IPS-NIHi11 (cell line): Measurements from ENCODE around the gene ATG4C.

Experiments
- DNase-seq: peaks from one replicate; pipeline ENCODE4 v3.0.0; 2012; ENCODE audit warnings: mixed read lengths, low spot score

ATG4C gene

GRCh38 chr1:62840555-62840954 lies 56.6 kb downstream of the ATG4C start:
- peak; percentile 10 for DNase-seq

DNA sequence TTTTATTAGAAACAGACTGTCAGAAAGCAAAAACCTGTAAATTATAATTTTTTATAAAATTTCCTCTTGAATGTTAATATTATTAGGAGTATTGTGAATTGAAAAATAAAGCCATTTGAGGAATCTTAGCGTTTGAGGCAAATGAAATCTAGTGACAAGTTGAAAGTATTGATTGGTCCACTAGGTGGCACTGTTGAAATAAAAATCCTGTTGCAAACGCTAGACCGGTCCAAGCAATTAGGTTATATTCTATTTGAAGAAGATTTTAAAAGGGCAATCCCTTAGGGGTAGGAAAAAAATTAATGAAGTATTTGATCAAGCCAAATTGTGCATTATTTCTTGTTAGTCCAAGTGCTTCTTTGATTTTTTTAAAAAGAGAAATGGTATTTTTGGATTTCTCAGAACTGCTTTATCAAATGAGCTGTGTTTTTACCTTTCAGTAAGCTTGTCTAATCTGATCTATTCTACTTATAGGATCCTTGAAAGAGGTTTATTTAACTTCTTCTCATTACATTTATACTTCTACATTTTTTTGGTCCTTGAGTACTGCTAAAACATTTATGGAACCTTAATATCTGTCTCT lies 57.7 kb downstream of the ATG4C start:
- peak; percentile 68 for DNase-seq

DNA sequence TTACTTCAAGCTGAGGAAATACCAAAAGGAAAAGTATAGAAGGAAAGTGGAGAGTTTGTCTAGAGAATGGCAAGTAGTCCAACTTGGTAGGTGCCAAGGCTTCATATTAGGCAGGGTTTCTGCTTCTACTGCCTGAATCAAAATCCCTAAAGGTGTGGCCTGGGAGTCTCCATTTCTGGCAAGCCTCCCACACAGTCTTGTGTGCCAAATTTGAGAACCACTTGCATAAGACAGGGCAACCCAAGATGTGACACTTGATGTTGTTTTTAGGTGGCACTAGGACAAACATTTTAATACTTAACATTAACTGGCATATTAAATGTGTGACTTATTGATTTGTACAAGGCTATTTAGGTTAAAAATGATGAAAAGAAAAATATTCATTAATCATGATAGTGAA lies 60.1 kb downstream of the ATG4C start:
- no peak for DNase-seq

DNA sequence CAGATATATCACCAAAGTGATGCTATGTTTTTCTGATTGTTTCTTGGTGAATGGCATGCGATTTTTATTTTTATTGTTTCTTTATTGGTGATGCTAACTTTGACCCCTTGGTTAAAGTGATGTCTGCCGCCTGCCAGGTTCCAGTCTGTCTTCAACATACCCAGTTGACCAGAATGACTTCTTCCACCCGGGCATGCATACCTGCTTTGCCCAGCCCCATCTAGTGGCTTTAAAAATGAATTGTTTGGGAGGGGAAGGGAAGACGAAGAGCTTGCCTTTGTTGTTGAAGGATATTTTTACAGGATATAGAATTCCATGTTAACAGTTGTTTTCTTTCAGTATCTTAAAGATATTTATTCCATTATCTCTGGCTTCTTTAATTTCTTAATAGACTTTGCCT lies 65.1 kb downstream of the ATG4C start:
- peak; percentile 41 for DNase-seq

DNA sequence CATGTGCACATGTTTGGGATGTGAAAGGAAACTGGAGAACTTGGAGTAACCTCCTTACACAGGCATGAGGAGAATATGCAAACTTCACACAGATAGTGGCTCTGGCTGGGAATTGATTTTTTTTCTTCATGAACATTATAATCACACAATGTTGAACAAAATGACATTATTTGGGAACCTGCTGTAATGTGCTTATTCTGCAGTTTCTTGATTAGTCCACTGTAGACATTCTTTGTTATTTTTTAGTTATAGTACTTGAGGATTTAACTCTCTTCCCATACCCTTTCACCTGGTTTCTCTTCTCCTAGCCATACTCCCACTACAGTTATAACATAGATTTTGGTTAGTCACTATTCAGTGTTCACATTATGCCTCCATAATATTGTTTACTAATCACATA lies 68.3 kb downstream of the ATG4C start:
- DNase-seq = no peak

- no peak for DNase-seq
Observed at GRCh38 chr1:62856960-62857359, 73.0 kb downstream of the ATG4C start.

DNA sequence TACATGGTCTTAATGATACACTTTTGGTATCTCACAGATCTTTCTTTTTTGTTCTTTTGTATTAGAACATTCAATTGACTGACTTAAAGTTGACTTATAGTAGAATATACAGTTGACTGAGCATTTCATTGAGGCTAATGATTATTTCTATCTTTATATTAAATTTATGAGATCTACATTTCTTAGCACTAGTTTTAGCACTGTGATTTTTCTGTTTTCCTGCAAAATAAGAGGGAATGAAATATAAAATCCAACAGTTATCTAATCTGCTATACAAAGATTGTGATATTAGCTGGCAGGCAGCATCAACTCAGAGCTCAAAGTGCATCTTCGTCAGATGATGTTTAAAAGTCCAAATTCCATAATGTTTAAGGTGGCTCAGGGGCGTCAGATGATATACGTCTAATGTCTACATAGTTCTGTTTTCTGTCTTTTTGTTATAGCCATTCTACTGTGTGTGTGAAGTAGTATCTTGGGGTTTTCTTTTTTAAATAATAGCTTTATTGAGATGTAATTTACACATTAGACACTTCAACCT lies 85.4 kb downstream of the ATG4C start:
- no peak for DNase-seq

- DNase-seq = no peak
Observed at GRCh38 chr1:62870148-62870547, 86.2 kb downstream of the ATG4C start.

DNA sequence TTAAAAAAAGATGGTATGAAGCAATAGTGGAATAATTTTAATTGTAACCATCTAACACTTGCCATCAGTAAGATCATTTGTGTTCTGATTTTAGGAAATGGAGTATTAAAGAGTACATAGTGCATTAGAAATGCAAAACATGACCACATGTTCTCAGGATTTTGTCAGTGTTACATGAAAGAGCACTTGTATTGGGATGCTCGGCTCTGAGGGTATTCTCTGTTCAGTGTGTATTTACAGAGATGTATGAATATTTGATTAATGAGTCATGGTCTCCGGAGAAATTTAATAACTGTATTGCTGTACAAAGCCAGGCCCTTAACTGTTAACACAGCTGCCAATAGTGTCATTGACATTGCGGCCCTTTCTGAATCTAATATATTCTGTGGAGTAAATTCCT lies 91.7 kb downstream of the ATG4C start:
- no peak for DNase-seq

GRCh38 chr1:62876535-62876934 lies 92.6 kb downstream of the ATG4C start:
- DNase-seq = no peak

DNA sequence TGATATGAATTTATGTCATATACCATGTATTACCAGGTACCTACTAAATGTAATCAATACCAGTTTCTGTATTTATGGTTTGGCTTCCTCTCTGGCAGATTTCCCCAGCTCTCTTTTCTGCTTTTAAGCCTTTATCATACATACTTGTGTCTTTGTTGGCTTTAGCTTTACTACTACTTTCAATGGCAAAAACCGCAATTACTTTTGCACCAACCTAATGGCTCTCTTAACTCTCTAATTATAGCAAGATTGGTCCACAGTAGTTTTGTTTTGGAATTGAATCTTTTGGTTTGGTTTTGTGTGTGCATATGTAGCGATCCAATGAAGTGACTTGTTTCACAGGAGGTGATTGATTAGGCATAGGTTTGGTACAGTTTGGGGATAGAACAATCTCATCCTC lies 93.6 kb downstream of the ATG4C start:
- no peak for DNase-seq

DNA sequence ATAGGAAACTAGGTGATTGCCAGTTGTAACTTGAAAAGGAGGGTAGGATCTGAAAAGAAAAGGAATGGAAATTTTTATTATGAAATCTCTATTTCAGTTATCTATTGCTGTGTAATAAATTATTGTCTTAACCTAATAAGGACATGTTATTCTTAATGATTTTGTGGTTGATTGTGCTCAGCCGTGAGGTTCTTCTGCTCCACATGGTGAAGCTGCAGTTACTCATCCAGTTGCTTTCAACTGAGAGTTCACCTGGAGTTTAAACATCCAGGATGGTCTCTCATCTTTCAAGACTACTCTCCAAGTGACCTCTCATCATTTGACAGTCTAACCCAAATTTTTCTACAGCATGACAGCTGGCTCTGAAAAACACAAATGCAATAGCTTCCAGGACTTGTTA lies 96.0 kb downstream of the ATG4C start:
- no peak for DNase-seq

- DNase-seq = no peak
Observed at GRCh38 chr1:62882201-62883104, 98.5 kb downstream of the ATG4C start.

GRCh38 chr1:62884156-62884740 lies 100.3 kb downstream of the ATG4C start:
- no peak for DNase-seq

- no peak for DNase-seq
Observed at GRCh38 chr1:62887799-62888507, 104.0 kb downstream of the ATG4C start.

DNA sequence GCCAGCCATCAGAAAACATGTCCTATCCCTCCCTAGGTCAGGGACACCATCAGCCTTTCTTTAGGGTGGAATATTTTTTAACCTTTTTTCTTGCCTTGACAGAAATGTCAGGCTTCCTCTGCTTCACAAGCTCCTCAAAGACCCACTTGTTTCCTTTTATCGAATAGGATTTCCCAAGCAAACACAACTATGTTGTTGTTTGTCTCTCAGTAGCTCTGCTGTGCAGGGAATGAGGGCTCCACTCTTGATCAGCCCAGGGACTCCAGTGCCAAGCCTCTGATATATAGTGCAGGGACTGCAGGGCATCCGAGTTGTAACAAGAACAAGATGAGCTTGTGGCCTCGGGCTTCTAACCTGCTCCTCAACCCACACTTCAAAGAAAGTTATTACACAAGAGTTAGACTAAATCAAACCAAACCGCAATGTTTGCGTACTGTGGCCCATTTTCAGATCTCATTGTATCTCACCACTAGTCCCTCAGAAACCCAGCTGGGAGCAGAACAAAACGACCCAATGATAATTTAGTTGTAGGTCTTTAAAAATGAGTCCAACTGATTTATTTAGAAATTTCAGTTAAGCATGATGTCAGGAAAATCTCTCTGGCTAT lies 108.1 kb downstream of the ATG4C start:
- DNase-seq = no peak

- no peak for DNase-seq
Observed at GRCh38 chr1:62897788-62898187, 113.9 kb downstream of the ATG4C start.

DNA sequence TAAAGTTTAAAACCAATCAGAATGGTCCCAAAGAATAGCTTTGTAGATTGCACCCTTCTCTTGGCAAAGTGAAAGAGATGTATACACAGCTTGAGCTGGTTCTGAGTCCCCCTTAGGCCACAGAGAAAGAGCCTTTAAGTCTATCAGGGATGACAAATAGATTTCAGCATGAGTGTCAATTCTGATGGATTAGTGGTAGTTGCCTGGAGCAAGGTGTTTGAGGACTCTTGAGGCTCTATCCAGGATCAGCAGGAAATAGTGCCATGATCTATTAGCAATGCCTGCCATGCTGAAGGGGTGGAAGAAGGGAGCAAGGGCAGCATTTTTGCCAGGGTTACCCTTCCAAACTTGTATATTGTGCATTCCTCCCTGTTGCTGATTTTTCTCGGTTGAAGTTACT lies 116.6 kb downstream of the ATG4C start:
- peak; percentile 14 for DNase-seq

GRCh38 chr1:62901650-62902049 lies 117.7 kb downstream of the ATG4C start:
- DNase-seq = no peak

- DNase-seq = no peak
Observed at GRCh38 chr1:62903522-62903921, 119.6 kb downstream of the ATG4C start.

- no peak for DNase-seq
Observed at GRCh38 chr1:62903982-62904855, 120.3 kb downstream of the ATG4C start.
